MM.1S (cell line): ENCODE measurements around the gene RNU6-1.

Experiments
- DNase-seq: peaks from one replicate; pipeline ENCODE4 v3.0.0-alpha.2; 2015
- H2AFZ ChIP-seq: fragments of 300-600 bp; sonication (generic); 2 replicates; pipeline ENCODE4 v1.6.0; 2016; ENCODE audit warnings: antibody characterized with exemption, low read length
- H3F3A ChIP-seq: fragments of 300-600 bp; sonication (generic); 2 replicates; pipeline ENCODE4 v1.6.1; 2016; ENCODE audit warnings: mild to moderate bottlenecking, antibody characterized with exemption, low read length, moderate library complexity, mixed read lengths; ENCODE audit not compliant: insufficient read depth
- H3K27ac ChIP-seq: fragments of 300-600 bp; sonication (generic); 2 replicates; pipeline ENCODE4 v1.5.1; 2016; ENCODE audit warnings: mild to moderate bottlenecking, low read length
- H3K27me3 ChIP-seq: fragments of 300-600 bp; sonication (generic); replicated peaks from 2 replicates; pipeline ENCODE4 v1.6.0; 2016; ENCODE audit warnings: low read length; ENCODE audit not compliant: insufficient read depth
- H3K36me3 ChIP-seq: fragments of 300-600 bp; sonication (generic); replicated peaks from 2 replicates; pipeline ENCODE4 v1.6.1; 2016; ENCODE audit warnings: mild to moderate bottlenecking, low read length, mixed read lengths; ENCODE audit not compliant: insufficient read depth
- H3K4me1 ChIP-seq: fragments of 300-600 bp; sonication (generic); 2 replicates; pipeline ENCODE4 v1.6.1; 2016; ENCODE audit warnings: low read length, mixed read lengths
- H3K4me2 ChIP-seq: fragments of 300-600 bp; sonication (generic); 2 replicates; pipeline ENCODE4 v1.6.0; 2016; ENCODE audit warnings: low read depth, low read length
- H3K4me3 ChIP-seq: fragments of 300-600 bp; sonication (generic); 2 replicates; pipeline ENCODE4 v1.5.1; 2016; ENCODE audit warnings: low read length, mixed read lengths
- H3K79me2 ChIP-seq: fragments of 300-600 bp; sonication (generic); 2 replicates; pipeline ENCODE4 v1.6.1; 2016; ENCODE audit warnings: mixed run types, low read length, mixed read lengths
- H3K9ac ChIP-seq: fragments of 300-600 bp; sonication (generic); 2 replicates; pipeline ENCODE4 v1.6.1; 2016; ENCODE audit warnings: low read length, mixed read lengths
- H3K9me2 ChIP-seq: fragments of 300-600 bp; sonication (generic); replicated peaks from 2 replicates; pipeline ENCODE4 v1.6.1; 2016; ENCODE audit warnings: mild to moderate bottlenecking, low read length, mixed read lengths; ENCODE audit not compliant: insufficient read depth
- H3K9me3 ChIP-seq: fragments of 300-600 bp; sonication (generic); replicated peaks from 2 replicates; pipeline ENCODE4 v1.6.1; 2016; ENCODE audit warnings: mild to moderate bottlenecking, low read length, mixed read lengths; ENCODE audit not compliant: insufficient read depth
- H4K20me1 ChIP-seq: fragments of 300-600 bp; sonication (generic); 2 replicates; pipeline ENCODE4 v1.6.1; 2016; ENCODE audit warnings: mild to moderate bottlenecking, low read length, moderate library complexity, mixed read lengths; ENCODE audit not compliant: insufficient read depth
- EZH2 ChIP-seq: fragments of 300-600 bp; sonication (generic); optimal IDR thresholded peaks from 2 replicates; pipeline ENCODE3; 2017; ENCODE audit warnings: low read depth, mild to moderate bottlenecking, antibody characterized with exemption, low read length, mixed read lengths
- EZH2phosphoT487 ChIP-seq: fragments of 300-600 bp; sonication (generic); IDR thresholded peaks from 2 replicates; pipeline ENCODE4 v1.6.1; 2018; ENCODE audit warnings: antibody characterized with exemption, low read length
- TF ChIP-seq, protein P1 (sequence below): fragments of 300-600 bp; sonication (generic); IDR thresholded peaks from 2 replicates; pipeline ENCODE4 v1.5.1; 2016; ENCODE audit warnings: antibody characterized with exemption, low read length, mixed read lengths

RNU6-1 gene

DNA sequence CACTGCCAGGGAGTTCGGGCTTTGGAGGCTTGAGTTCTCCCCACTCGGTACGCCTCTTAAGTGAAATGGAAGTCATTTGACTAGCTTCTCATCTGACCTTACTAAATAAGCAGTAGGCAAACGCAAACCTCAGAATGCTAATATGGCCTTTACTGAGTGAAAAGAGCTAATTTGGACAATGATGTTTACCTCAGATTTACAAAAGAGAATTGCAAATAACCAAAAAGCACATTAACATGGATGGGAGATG is 1.6 kb upstream of the RNU6-1 start:
- Histone ChIP-seq H3K9ac (peak overlapping the region; percentile 90; the same call in 1 of the 2 replicates), H3K9me2 (no peaks in the 10 kb centered on the region), H3K4me2 (peak overlapping the region; percentile 86), H4K20me1 (no peaks in the 10 kb centered on the region), H3K36me3 (no peaks in the 10 kb centered on the region), H3F3A (peaks cover 17% of the 10 kb centered on the region; the same call in 1 of the 2 replicates), H2AFZ (peak overlapping the region; percentile 93; the same call in 1 of the 2 replicates), H3K4me3 (peak overlapping the region; percentile 92; the same call in 1 of the 2 replicates), H3K27ac (no peak overlapping the region), H3K79me2 (no peaks in the 10 kb centered on the region), H3K9me3 (no peaks in the 10 kb centered on the region), H3K27me3 (no peaks in the 10 kb centered on the region), H3K4me1 (peaks cover 9% of the 10 kb centered on the region; the same call in 1 of the 2 replicates)
- no peak for DNase-seq
- TF ChIP-seq EZH2phosphoT487 (no peak), EZH2 (no peak)
- TF ChIP-seq, protein P1, sequence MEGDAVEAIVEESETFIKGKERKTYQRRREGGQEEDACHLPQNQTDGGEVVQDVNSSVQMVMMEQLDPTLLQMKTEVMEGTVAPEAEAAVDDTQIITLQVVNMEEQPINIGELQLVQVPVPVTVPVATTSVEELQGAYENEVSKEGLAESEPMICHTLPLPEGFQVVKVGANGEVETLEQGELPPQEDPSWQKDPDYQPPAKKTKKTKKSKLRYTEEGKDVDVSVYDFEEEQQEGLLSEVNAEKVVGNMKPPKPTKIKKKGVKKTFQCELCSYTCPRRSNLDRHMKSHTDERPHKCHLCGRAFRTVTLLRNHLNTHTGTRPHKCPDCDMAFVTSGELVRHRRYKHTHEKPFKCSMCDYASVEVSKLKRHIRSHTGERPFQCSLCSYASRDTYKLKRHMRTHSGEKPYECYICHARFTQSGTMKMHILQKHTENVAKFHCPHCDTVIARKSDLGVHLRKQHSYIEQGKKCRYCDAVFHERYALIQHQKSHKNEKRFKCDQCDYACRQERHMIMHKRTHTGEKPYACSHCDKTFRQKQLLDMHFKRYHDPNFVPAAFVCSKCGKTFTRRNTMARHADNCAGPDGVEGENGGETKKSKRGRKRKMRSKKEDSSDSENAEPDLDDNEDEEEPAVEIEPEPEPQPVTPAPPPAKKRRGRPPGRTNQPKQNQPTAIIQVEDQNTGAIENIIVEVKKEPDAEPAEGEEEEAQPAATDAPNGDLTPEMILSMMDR: no peak

DNA sequence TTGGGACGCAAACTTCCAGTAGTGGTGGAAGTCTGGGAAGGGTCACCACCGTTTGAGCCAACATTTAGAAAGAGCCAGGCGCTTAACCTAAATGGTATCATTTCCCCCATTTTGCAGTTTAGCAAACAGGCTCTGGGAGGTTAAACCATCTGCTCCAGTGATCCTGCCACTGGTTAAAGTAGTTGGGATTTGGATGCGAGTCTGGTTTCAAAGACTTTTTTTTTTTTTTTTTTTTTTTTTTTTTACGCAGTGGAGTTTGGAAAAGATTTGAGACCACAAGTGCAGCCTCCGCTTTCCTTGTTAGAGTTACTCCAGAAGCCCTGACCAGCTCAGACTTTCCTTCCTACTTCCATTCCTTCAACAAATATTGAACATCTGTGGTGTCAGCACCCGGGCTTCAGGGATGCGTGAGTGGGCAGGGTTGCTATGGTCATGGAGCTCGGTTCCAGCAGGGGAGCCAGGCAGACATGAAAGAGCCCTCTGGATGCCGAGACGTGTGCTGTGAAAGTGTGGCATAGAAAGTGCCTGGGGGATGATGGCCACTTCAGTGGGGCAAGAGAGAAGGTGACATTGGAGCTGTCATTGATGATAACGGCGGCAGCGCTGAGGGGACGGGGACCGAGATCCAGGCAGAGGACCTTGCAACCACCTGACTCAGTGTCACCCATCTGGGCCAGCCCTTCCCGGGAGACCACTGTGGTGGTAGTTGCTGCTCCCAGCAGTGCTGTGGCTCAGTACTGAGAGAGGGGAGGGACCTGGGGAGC is 1.1 kb upstream of the RNU6-1 start:
- Histone ChIP-seq H3K27me3 (peaks cover under 1% of the 10 kb centered on the region; the same call in 1 of the 2 replicates), H4K20me1 (no peaks in the 10 kb centered on the region), H3K4me1 (peaks cover 9% of the 10 kb centered on the region; the same call in 1 of the 2 replicates), H2AFZ (peak overlapping the region; percentile 93), H3K9me3 (no peaks in the 10 kb centered on the region), H3F3A (peaks cover 17% of the 10 kb centered on the region; the same call in 1 of the 2 replicates), H3K4me2 (peak overlapping the region; percentile 86), H3K9me2 (no peaks in the 10 kb centered on the region), H3K4me3 (peak overlapping the region; percentile 92), H3K27ac (peak overlapping the region; percentile 87), H3K36me3 (no peaks in the 10 kb centered on the region), H3K9ac (peak overlapping the region; percentile 90), H3K79me2 (no peaks in the 10 kb centered on the region)
- TF ChIP-seq EZH2phosphoT487 (no peak), EZH2 (no peak)
- TF ChIP-seq, protein P1: no peak
- no peak for DNase-seq

DNA sequence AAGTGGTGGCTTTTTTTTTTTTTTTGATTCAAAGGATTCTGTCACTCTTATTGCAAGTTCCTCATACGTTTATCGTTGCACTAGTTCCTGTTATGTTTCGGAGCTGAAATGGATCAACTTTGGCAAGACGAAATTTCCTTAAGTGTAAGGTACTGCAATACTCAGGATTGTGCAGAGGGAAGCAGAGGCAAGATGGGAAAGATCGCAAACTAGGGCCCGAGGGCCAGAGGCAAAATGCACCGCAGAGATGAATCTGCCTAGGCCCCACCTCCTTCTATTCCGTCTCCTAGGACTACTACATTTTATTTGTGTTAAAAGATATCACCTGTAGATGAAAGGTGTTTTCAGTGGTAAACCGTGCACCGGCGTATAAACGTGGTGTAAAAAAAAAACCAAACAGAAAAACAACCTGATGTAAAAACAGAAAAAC is 331 bp downstream of the RNU6-1 start:
- peak; percentile 58 for DNase-seq
- no peaks in the 10 kb centered on the region for H3K9me3 ChIP-seq
- TF ChIP-seq, protein P1: no peak
- TF ChIP-seq EZH2phosphoT487: no peak
- TF ChIP-seq EZH2: no peak
- no peaks in the 10 kb centered on the region for H3K9me2 ChIP-seq
- peak overlapping the region; percentile 92 for H3K4me3 ChIP-seq
- H3K27ac ChIP-seq: peak overlapping the region; percentile 87
- H4K20me1 ChIP-seq: no peaks in the 10 kb centered on the region
- peak overlapping the region; percentile 92 for H2AFZ ChIP-seq
- peaks cover 9% of the 10 kb centered on the region; the same call in 1 of the 2 replicates for H3K4me1 ChIP-seq
- no peaks in the 10 kb centered on the region for H3K79me2 ChIP-seq
- no peaks in the 10 kb centered on the region for H3K36me3 ChIP-seq
- H3K4me2 ChIP-seq: peak overlapping the region; percentile 86
- peaks cover 11% of the 10 kb centered on the region; the same call in 1 of the 2 replicates for H3K27me3 ChIP-seq
- peaks cover 17% of the 10 kb centered on the region; the same call in 1 of the 2 replicates for H3F3A ChIP-seq
- peak overlapping the region; percentile 90 for H3K9ac ChIP-seq
